RWPE2 (cell line): ENCODE measurements around the gene SDCCAG8.
"Not testable (repeated sequence)": the region's sequence is repeated elsewhere in the genome, so short reads cannot be mapped to it uniquely, and the experiment has no call there.

Experiments
- ATAC-seq: fragments of 200-7000 bp; cut with Tn5 transposase; 3 replicates; pipeline ENCODE4 v1.9.1; 2021; ENCODE audit warnings: low read depth
- DNase-seq: peaks from one replicate; pipeline ENCODE4 v3.0.0-alpha.2; 2020; ENCODE audit warnings: low spot score
- H3K27ac ChIP-seq: fragments of 450-650 bp; 2 replicates; pipeline ENCODE4 v1.5.1; 2017; ENCODE audit warnings: mild to moderate bottlenecking; ENCODE audit not compliant: poor library complexity, severe bottlenecking
- H3K27me3 ChIP-seq: fragments of 250-450 bp; sonication (Bioruptor Pico); 2 replicates; pipeline ENCODE4 v1.5.1; 2021; ENCODE audit warnings: mild to moderate bottlenecking, moderate library complexity; ENCODE audit not compliant: insufficient read depth, poor library complexity, severe bottlenecking
- H3K36me3 ChIP-seq: fragments of 250-450 bp; sonication (Bioruptor Pico); 2 replicates; pipeline ENCODE4 v1.5.1; 2020; ENCODE audit warnings: low read depth, mild to moderate bottlenecking, moderate library complexity
- H3K4me1 ChIP-seq: fragments of 250-450 bp; sonication (Bioruptor Pico); 2 replicates; pipeline ENCODE4 v1.5.1; 2021; ENCODE audit warnings: mild to moderate bottlenecking, moderate library complexity; ENCODE audit not compliant: insufficient read depth, poor library complexity, severe bottlenecking
- H3K4me3 ChIP-seq: fragments of 250-450 bp; sonication (Bioruptor Pico); 2 replicates; pipeline ENCODE4 v1.5.1; 2021; ENCODE audit warnings: mild to moderate bottlenecking, moderate library complexity; ENCODE audit not compliant: severe bottlenecking
- H3K9me3 ChIP-seq: fragments of 250-450 bp; sonication (Bioruptor Pico); 2 replicates; pipeline ENCODE4 v1.5.1; 2021; ENCODE audit warnings: mild to moderate bottlenecking, moderate library complexity; ENCODE audit not compliant: severe bottlenecking
- CTCF ChIP-seq: fragments of 450-650 bp; IDR thresholded peaks from one replicate; pipeline ENCODE4 v1.5.1; 2017; ENCODE audit warnings: mild to moderate bottlenecking, moderate library complexity; ENCODE audit not compliant: poor library complexity, severe bottlenecking

Gene SDCCAG8

GRCh38 chr1:243332440-243332839 lies 76.6 kb downstream of the SDCCAG8 start:
- Histone ChIP-seq H3K4me1 (no peaks in the 10 kb centered on the region), H3K27me3 (no peaks in the 10 kb centered on the region)

GRCh38 chr1:243335292-243335691 lies 79.5 kb downstream of the SDCCAG8 start:
- Histone ChIP-seq H3K9me3 (peaks cover 2% of the 10 kb centered on the region), H3K4me3 (no peak overlapping the region), H3K27me3 (no peaks in the 10 kb centered on the region), H3K27ac (no peak overlapping the region), H3K36me3 (peaks cover 14% of the 10 kb centered on the region), H3K4me1 (no peaks in the 10 kb centered on the region)
- ATAC-seq (no peak), DNase-seq (no peak)
- no peak for TF ChIP-seq CTCF

More at GRCh38 chr1:243332440-243332839, 76.6 kb downstream of the SDCCAG8 start:
- Histone ChIP-seq H3K36me3 (peaks cover 25% of the 10 kb centered on the region), H3K27ac (no peak overlapping the region), H3K9me3 (no peaks in the 10 kb centered on the region), H3K4me3 (no peak overlapping the region)
- no peak for ATAC-seq
- no peak for TF ChIP-seq CTCF
- no peak for DNase-seq

GRCh38 chr1:243336163-243336562 lies 80.3 kb downstream of the SDCCAG8 start:
- no peak for ATAC-seq
- peaks cover 5% of the 10 kb centered on the region for H3K36me3 ChIP-seq
- no peak overlapping the region for H3K27ac ChIP-seq

GRCh38 chr1:243338848-243339247 lies 83.0 kb downstream of the SDCCAG8 start:
- ATAC-seq, H3K27me3 ChIP-seq, H3K27ac ChIP-seq, H3K36me3 ChIP-seq, H3K4me1 ChIP-seq, H3K9me3 ChIP-seq, DNase-seq, H3K4me3 ChIP-seq: not testable (repeated sequence)

More at GRCh38 chr1:243336163-243336562, 80.3 kb downstream of the SDCCAG8 start:
- H3K27me3 ChIP-seq: no peaks in the 10 kb centered on the region
- DNase-seq: no peak
- TF ChIP-seq CTCF: no peak
- peaks cover 2% of the 10 kb centered on the region for H3K9me3 ChIP-seq
- no peaks in the 10 kb centered on the region for H3K4me1 ChIP-seq
- no peak overlapping the region for H3K4me3 ChIP-seq

- ATAC-seq (no peak), DNase-seq (no peak)
- Histone ChIP-seq H3K9me3 (peaks cover 2% of the 10 kb centered on the region), H3K27me3 (no peaks in the 10 kb centered on the region), H3K4me3 (no peak overlapping the region), H3K27ac (no peak overlapping the region), H3K4me1 (no peaks in the 10 kb centered on the region), H3K36me3 (peaks cover 20% of the 10 kb centered on the region)
- no peak for TF ChIP-seq CTCF
Observed at GRCh38 chr1:243341074-243341473, 85.2 kb downstream of the SDCCAG8 start.
